ENCODE data around the gene PARD3B.

PARD3B gene

DNA sequence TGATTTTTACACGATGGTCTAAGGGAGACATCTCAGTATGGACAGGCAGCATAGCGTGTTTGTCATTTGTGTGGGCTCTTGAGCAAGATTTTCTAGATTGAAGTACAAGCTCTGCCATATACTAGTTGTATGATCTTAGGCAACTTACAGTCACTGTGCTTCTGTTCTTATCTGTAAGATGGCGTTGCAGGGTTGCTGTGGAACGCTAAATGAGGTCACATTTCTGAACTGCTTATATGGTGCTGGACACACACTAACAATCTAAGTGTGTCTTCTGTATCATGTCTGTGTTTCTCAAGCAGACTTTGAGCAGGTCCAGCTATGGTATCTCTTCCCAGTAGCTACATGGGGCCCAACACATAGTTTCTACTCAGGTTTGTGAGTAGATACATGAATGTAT, 29.2 kb downstream of the PARD3B start:
- TF ChIP-seq, protein P1, sequence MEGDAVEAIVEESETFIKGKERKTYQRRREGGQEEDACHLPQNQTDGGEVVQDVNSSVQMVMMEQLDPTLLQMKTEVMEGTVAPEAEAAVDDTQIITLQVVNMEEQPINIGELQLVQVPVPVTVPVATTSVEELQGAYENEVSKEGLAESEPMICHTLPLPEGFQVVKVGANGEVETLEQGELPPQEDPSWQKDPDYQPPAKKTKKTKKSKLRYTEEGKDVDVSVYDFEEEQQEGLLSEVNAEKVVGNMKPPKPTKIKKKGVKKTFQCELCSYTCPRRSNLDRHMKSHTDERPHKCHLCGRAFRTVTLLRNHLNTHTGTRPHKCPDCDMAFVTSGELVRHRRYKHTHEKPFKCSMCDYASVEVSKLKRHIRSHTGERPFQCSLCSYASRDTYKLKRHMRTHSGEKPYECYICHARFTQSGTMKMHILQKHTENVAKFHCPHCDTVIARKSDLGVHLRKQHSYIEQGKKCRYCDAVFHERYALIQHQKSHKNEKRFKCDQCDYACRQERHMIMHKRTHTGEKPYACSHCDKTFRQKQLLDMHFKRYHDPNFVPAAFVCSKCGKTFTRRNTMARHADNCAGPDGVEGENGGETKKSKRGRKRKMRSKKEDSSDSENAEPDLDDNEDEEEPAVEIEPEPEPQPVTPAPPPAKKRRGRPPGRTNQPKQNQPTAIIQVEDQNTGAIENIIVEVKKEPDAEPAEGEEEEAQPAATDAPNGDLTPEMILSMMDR (IDR thresholded peaks at IDR 0.05; ENCODE audit: low read depth, low read length), result no peak
- TF ChIP-seq POLR2A (IDR thresholded peaks at IDR 0.05; ENCODE audit: extremely low read depth, insufficient read length), result no peak
- no peak for TF ChIP-seq MYC (IDR thresholded peaks at IDR 0.05; ENCODE audit: low read depth, low read length)
- TF ChIP-seq, protein P2, sequence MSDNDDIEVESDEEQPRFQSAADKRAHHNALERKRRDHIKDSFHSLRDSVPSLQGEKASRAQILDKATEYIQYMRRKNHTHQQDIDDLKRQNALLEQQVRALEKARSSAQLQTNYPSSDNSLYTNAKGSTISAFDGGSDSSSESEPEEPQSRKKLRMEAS (IDR thresholded peaks at IDR 0.05; ENCODE audit: low read depth, low read length), result no peak
- H3K4me3 ChIP-seq (ENCODE audit: low read depth, low read length), result no peak overlapping the region
- no peak for DNase-seq (ENCODE audit: low read depth)

DNA sequence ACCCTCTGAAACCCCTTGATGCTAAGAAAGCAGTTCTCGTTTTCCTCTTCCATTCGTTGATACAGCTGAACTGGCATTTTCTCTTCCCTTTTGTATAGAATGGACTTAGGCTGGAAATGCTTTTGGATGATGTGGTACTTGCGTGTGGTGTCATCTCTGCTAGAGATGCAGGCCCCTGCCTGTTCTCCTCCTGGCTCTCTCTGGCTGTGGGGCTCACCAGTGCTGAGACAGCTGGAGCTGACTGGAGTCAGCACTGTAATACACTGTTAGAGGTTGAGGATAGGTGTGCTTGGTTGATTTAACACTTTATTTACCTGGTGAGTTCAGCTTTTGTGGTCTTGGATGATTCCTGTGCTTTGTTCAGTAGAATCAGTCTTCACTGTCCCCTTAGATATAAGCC, 30.2 kb downstream of the PARD3B start:
- TF ChIP-seq MYC (IDR thresholded peaks at IDR 0.05; ENCODE audit: low read depth, low read length), result no peak
- TF ChIP-seq, protein P2 (IDR thresholded peaks at IDR 0.05; ENCODE audit: low read depth, low read length), result no peak
- TF ChIP-seq, protein P1 (IDR thresholded peaks at IDR 0.05; ENCODE audit: low read depth, low read length), result no peak
- TF ChIP-seq POLR2A (IDR thresholded peaks at IDR 0.05; ENCODE audit: extremely low read depth, insufficient read length), result no peak
- H3K4me3 ChIP-seq (ENCODE audit: low read depth, low read length), result no peak overlapping the region
- no peak for DNase-seq (ENCODE audit: low read depth)

DNA sequence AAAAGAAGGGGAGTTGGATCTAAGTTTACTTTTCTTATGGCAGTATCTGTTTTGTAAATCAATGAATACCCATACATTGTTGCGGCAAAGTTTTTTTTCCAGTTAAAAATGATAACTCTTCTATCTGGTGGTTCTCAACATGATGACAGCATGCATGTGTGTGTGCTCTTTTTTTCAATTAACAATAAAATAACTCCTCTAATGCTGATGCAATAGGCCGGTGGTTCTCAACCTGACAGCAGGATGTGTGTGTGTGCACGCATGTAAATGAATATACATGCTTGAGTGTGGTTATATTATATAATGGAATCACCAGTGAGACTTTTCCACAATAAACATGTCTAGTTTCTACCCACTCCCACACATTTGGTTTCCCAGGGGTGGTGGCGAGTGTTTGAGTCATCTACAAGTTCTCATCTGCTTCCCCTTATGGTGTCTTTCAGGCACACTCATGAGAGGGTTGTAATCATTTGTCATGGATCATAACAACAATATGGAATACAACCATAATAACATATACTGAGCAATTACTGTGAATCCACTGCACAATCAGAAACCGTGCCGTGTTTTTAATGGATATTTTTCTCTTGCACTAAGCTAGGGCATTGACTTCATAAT, 31.2 kb downstream of the PARD3B start:
- no peak overlapping the region for H3K4me3 ChIP-seq (ENCODE audit: low read depth, low read length)
- no peak for DNase-seq (ENCODE audit: low read depth)
- TF ChIP-seq MYC (IDR thresholded peaks at IDR 0.05; ENCODE audit: low read depth, low read length) (no peak), POLR2A (IDR thresholded peaks at IDR 0.05; ENCODE audit: extremely low read depth, insufficient read length) (no peak)
- TF ChIP-seq, protein P1 (IDR thresholded peaks at IDR 0.05; ENCODE audit: low read depth, low read length), result no peak
- TF ChIP-seq, protein P2 (IDR thresholded peaks at IDR 0.05; ENCODE audit: low read depth, low read length), result no peak

DNA sequence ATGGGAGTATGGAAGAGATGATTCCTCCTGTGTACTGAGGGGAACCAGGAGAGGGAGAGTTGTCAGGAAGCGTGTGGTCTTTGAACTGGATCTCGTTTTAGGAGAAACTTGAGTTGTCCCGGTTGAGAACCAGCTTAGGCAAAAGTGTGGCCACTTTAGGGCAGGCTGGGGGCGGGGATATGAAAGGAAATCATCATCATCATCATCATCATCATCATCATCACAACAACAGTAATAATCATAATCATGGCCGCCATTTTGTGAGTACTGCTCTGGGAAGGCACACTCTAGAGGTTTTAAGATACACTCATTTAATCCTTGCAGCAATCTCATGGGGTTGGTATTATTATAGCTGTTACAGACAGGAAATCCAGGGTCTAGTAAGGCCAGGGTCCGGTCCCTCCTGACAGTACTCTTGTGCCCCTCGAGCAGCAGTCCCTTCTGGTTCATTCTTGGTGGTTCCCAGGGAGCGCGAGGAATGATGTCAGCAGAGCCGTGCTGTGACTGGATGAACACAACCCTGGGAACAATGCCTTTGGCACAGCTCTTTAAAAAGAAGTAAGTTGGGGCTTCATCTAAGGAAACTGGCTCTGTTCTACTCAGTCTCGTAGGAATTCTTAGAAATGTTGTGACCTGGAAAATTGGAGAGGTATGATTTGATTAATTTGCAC, 33.8 kb downstream of the PARD3B start:
- TF ChIP-seq MYC (IDR thresholded peaks at IDR 0.05; ENCODE audit: low read depth, low read length) (no peak), POLR2A (IDR thresholded peaks at IDR 0.05; ENCODE audit: extremely low read depth, insufficient read length) (no peak)
- TF ChIP-seq, protein P1 (IDR thresholded peaks at IDR 0.05; ENCODE audit: low read depth, low read length), result no peak
- TF ChIP-seq, protein P2 (IDR thresholded peaks at IDR 0.05; ENCODE audit: low read depth, low read length), result no peak
- no peak for DNase-seq (ENCODE audit: low read depth)
- no peak overlapping the region for H3K4me3 ChIP-seq (ENCODE audit: low read depth, low read length)

DNA sequence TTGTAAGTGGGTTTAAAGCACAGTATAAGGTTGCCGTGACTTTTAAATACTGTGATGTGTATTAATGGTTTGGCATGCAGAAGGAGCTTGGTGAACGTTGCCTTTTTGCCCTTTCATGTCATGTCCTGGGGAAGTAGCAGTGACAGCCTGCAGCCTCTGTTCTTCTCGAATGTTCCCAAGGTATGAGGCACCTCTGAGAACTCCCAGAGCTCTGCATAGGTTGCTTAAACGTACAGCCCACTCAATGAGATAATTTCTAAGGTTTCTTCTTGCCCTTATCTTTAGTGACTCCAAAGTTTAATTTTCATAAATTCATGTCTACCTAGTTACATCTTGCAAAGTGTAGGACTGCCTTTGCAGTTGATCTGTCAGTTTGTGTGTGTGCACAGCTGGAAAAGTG, 36.7 kb downstream of the PARD3B start:
- TF ChIP-seq MYC (IDR thresholded peaks at IDR 0.05; ENCODE audit: low read depth, low read length) (no peak), POLR2A (IDR thresholded peaks at IDR 0.05; ENCODE audit: extremely low read depth, insufficient read length) (no peak)
- TF ChIP-seq, protein P1 (IDR thresholded peaks at IDR 0.05; ENCODE audit: low read depth, low read length), result no peak
- TF ChIP-seq, protein P2 (IDR thresholded peaks at IDR 0.05; ENCODE audit: low read depth, low read length), result no peak
- DNase-seq (ENCODE audit: low read depth), result no peak
- H3K4me3 ChIP-seq (ENCODE audit: low read depth, low read length), result no peak overlapping the region
